IMR-90 (cell line): ENCODE results near the gene ERN1. TPM values are rescaled to one million over a fixed set of nuclear protein-coding genes. Genes with fewer than 3 reads are reported as not detected.

Experiments
- ATAC-seq: fragments of 200-7000 bp; cut with Tn5 transposase; 2 replicates; pipeline ENCODE4 v1.9.1; 2020; ENCODE audit warnings: low read depth, mild to moderate bottlenecking, moderate library complexity
- BruUV-seq: library from RNA; stranded (reverse); fragments of 400-500 nt; replicated peaks from 2 replicates; lab custom pipeline; 2021; lab: Mats Ljungman, UMichigan
- CTCF ChIA-PET: fragments of 300-600 bp; formaldehyde crosslinking; extraction: SDS; loops from one replicate; lab custom pipeline; 2021; ENCODE audit warnings: antibody characterized with exemption; lab: Yijun Ruan, JAX
- POLR2A ChIA-PET: fragments of 300-600 bp; sonication (Branson Sonifier 250); formaldehyde crosslinking; loops from one replicate; lab custom pipeline; 2022; ENCODE audit warnings: antibody characterized with exemption; ENCODE audit not compliant: unreplicated experiment; lab: Charles Lee
- DNase-seq: peaks from one replicate; pipeline ENCODE4 v3.0.0; 2013
- H2AFZ ChIP-seq: replicated peaks from 2 replicates; pipeline ENCODE3; 2013; ENCODE audit warnings: low read length, mild to moderate bottlenecking; ENCODE audit not compliant: poor library complexity
- H2AK5ac ChIP-seq: 2 replicates; pipeline ENCODE4 v1.6.1; 2013; ENCODE audit warnings: low read depth, low read length, inconsistent platforms
- H2AK9ac ChIP-seq: replicated peaks from 2 replicates; pipeline ENCODE3; 2013; ENCODE audit warnings: mild to moderate bottlenecking, low read depth, low read length, moderate library complexity; ENCODE audit not compliant: poor library complexity
- H2BK120ac ChIP-seq: 2 replicates; pipeline ENCODE4 v1.6.1; 2013; ENCODE audit warnings: low read depth, low read length, inconsistent platforms
- H2BK15ac ChIP-seq: 3 replicates; pipeline ENCODE4 v1.6.1; 2013; ENCODE audit warnings: low read depth, low read length, inconsistent platforms
- H2BK20ac ChIP-seq: 2 replicates; pipeline ENCODE4 v1.6.1; 2013; ENCODE audit warnings: low read depth, mild to moderate bottlenecking, inconsistent platforms, low read length, moderate library complexity
- H2BK5ac ChIP-seq: 2 replicates; pipeline ENCODE4 v1.6.1; 2013; ENCODE audit warnings: mild to moderate bottlenecking, low read depth, low read length, inconsistent platforms; ENCODE audit not compliant: poor library complexity, severe bottlenecking
- H3K14ac ChIP-seq: replicated peaks from 2 replicates; pipeline ENCODE4 v1.6.1; 2013; ENCODE audit warnings: low read depth, low read length, inconsistent platforms
- H3K18ac ChIP-seq: 2 replicates; pipeline ENCODE4 v1.6.1; 2013; ENCODE audit warnings: low read depth, low read length, control low read depth
- H3K23ac ChIP-seq: 2 replicates; pipeline ENCODE4 v1.6.1; 2013; ENCODE audit warnings: low read depth, low read length, inconsistent platforms
- H3K27ac ChIP-seq: 2 replicates; pipeline ENCODE4 v1.5.1; 2013; ENCODE audit warnings: mild to moderate bottlenecking, control low read depth, low read length; ENCODE audit not compliant: insufficient read depth
- H3K27me3 ChIP-seq: 2 replicates; pipeline ENCODE4 v1.6.1; 2013; ENCODE audit warnings: low read length; ENCODE audit not compliant: control insufficient read depth, insufficient read depth
- H3K36me3 ChIP-seq: 2 replicates; pipeline ENCODE4 v1.6.1; 2013; ENCODE audit warnings: low read length, mixed read lengths; ENCODE audit not compliant: control insufficient read depth, insufficient read depth
- H3K4ac ChIP-seq: 2 replicates; pipeline ENCODE4 v1.6.1; 2013; ENCODE audit warnings: low read depth, low read length, inconsistent platforms
- H3K4me1 ChIP-seq: 2 replicates; pipeline ENCODE4 v1.6.1; 2013; ENCODE audit warnings: low read length, mixed read lengths; ENCODE audit not compliant: control insufficient read depth, insufficient read depth
- H3K4me2 ChIP-seq: 2 replicates; pipeline ENCODE4 v1.6.1; 2013; ENCODE audit warnings: low read depth, mild to moderate bottlenecking, control low read depth, low read length, moderate library complexity
- H3K4me3 ChIP-seq: 2 replicates; pipeline ENCODE4 v1.5.1; 2013; ENCODE audit warnings: low read depth, mild to moderate bottlenecking, control low read depth, low read length, moderate library complexity; ENCODE audit not compliant: insufficient read depth
- H3K56ac ChIP-seq: 2 replicates; pipeline ENCODE4 v1.6.1; 2013; ENCODE audit warnings: low read length, inconsistent platforms; ENCODE audit not compliant: insufficient read depth; ENCODE audit errors: extremely low read depth
- H3K79me1 ChIP-seq, 2 experiments: 2 replicates each; pipeline ENCODE4 v1.6.1; 2013; ENCODE audit warnings: low read length in 2 of 2, inconsistent platforms in 1 of 2, low read depth in 1 of 2
- H3K9ac ChIP-seq: 2 replicates; pipeline ENCODE4 v1.6.1; 2013; ENCODE audit warnings: low read depth, low read length, control low read depth
- H3K9me1 ChIP-seq: 2 replicates; pipeline ENCODE4 v1.6.1; 2013; ENCODE audit warnings: low read length, inconsistent platforms; ENCODE audit not compliant: insufficient read depth
- H3K9me3 ChIP-seq: 2 replicates; pipeline ENCODE4 v1.6.1; 2013; ENCODE audit warnings: low read length; ENCODE audit not compliant: control insufficient read depth, insufficient read depth
- H4K20me1 ChIP-seq: 2 replicates; pipeline ENCODE4 v1.6.1; 2013; ENCODE audit warnings: low read length, inconsistent platforms; ENCODE audit not compliant: insufficient read depth
- H4K5ac ChIP-seq: 2 replicates; pipeline ENCODE4 v1.6.1; 2013; ENCODE audit warnings: mild to moderate bottlenecking, low read depth, low read length, control low read depth
- H4K8ac ChIP-seq, 2 experiments: 2 replicates each; pipeline ENCODE4 v1.6.1; 2013; ENCODE audit warnings: low read depth in 2 of 2, low read length in 2 of 2, control low read depth in 1 of 2, inconsistent platforms in 1 of 2
- H4K91ac ChIP-seq: 2 replicates; pipeline ENCODE4 v1.6.1; 2013; ENCODE audit warnings: low read depth, low read length, inconsistent platforms; ENCODE audit not compliant: insufficient read depth
- MAZ ChIP-seq: IDR thresholded peaks from 2 replicates; pipeline ENCODE4 v1.6.1; 2012; ENCODE audit warnings: low read depth, mild to moderate bottlenecking, low read length, improper control_type of control experiment, moderate library complexity, borderline replicate concordance
- WGBS, 2 experiments: methylation state at CpG; one replicate each; pipeline versions ENCODE4 v1.1.5 to v1.1.7; 2013; ENCODE audit warnings: missing lambda C conversion rate in 2 of 2; ENCODE audit not compliant: insufficient read length in 1 of 2; ENCODE audit errors: extremely low coverage in 2 of 2; 5-methylcytosine and 5-hydroxymethylcytosine counted together
- dilution Hi-C: fragments of 300-500 bp; cut with HindIII; formaldehyde crosslinking; loops from one replicate; pipeline ENCODE4 v1.14.3; 2018; ENCODE audit warnings: low sequenced_read_pairs; ENCODE audit not compliant: unreplicated experiment
- in situ Hi-C: fragments of 300-500 bp; cut with MboI; formaldehyde crosslinking; loops from 3 replicates; pipeline ENCODE4 v1.14.3; 2019; ENCODE audit warnings: low sequenced_read_pairs, inconsistent platforms, mixed read lengths
- intact Hi-C: fragments of 100-400 bp; cut with micrococcal nuclease; formaldehyde crosslinking; loops from 2 replicates; pipeline ENCODE4 v1.10.0; 2022
- polyA plus RNA-seq, 3 experiments: library from polyadenylated mRNA; depleted of rRNA; stranded (reverse); fragments of >200 nt; gene quantifications; 2 replicates each; pipeline ENCODE4 v1.2.3, GENCODE V29; 2012; ENCODE audit warnings: low replicate concordance in 1 of 3
- total RNA-seq: library from RNA; depleted of rRNA; stranded (reverse); fragments of >200 nt; gene quantifications from 2 replicates; pipeline ENCODE4 v1.2.3, GENCODE V29; 2012

The ERN1 gene
- total and polyA plus RNA-seq, 2 of the 4 experiments (the other 2 are of a cell fraction): 2.7 to 4.1 TPM

DNA sequence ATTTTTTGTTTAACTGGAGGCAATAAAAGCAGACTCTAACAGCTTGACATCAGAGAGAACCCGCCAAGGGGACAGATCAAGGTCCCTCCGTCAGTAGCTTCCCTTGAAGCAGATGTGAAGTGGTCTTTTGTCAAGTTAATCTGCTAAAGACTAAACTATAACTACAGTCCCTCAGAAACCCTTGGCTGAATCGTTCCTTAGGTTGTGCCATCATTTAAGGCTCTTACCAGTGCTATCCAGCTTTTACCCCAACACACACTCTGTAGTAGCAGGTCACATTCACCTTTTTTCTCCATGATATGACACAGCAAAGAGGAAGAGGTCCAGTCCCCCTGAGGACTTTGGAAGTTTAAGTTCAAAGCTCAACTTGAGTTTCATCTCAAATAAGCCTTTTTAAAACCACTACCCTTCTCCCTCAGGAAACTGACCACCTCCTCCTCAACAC, 49.7 kb downstream of the ERN1 start:
- no peak for ATAC-seq
- no peak overlapping the region for H2AK9ac ChIP-seq
- peaks cover 17% of the 10 kb centered on the region for H3K4me1 ChIP-seq
- no peak overlapping the region for H3K23ac ChIP-seq
- H3K14ac ChIP-seq: no peak overlapping the region
- DNase-seq: no peak
- H3K4me3 ChIP-seq: no peak overlapping the region
- H2AFZ ChIP-seq: no peak overlapping the region
- H3K27me3 ChIP-seq: no peaks in the 10 kb centered on the region
- no peak for TF ChIP-seq MAZ
- peaks cover 2% of the 10 kb centered on the region; the same call in 1 of the 2 replicates for H3K36me3 ChIP-seq
- H3K9me1 ChIP-seq: peaks cover 20% of the 10 kb centered on the region; the same call in 1 of the 2 replicates
- no peak overlapping the region for H3K4me2 ChIP-seq
- ChIA-PET POLR2A (no interaction called here), CTCF (interaction anchor here (0.5 to 1.0 kb wide), 2 partner anchors 30 to 36 kb away, joined by 3 read pairs; no protein-coding TSS in a partner anchor)
- no peak overlapping the region for H3K56ac ChIP-seq
- H2AK5ac ChIP-seq: no peak overlapping the region
- no peak overlapping the region for H3K27ac ChIP-seq
- BruUV-seq: no TSS peak
- H4K20me1 ChIP-seq: no peaks in the 10 kb centered on the region
- intact Hi-C loops: loop anchor here (5.0 kb wide), 1 partner anchor 47 kb away; no protein-coding TSS in a partner anchor
- H3K4ac ChIP-seq: no peak overlapping the region
- H4K5ac ChIP-seq: no peak overlapping the region
- H3K79me1 ChIP-seq: peaks cover 15 to 27% of the 10 kb centered on the region in 2 experiments
- H3K18ac ChIP-seq: no peak overlapping the region
- H3K9ac ChIP-seq: no peak overlapping the region
- in situ Hi-C loops: no loop called here
- no peak overlapping the region for H4K8ac ChIP-seq
- H2BK120ac ChIP-seq: no peak overlapping the region
- H2BK20ac ChIP-seq: no peak overlapping the region
- no peak overlapping the region for H2BK5ac ChIP-seq
- H4K91ac ChIP-seq: no peak overlapping the region
- no peaks in the 10 kb centered on the region for H3K9me3 ChIP-seq
- no peak overlapping the region for H2BK15ac ChIP-seq
- dilution Hi-C loops: no loop called here
- no CpG with 5 or more reads among the region's 3 CpGs for WGBS, 2 experiments
